HepG2 (cell line): ENCODE measurements around the gene ULBP2. TPM values are rescaled to one million over a fixed set of nuclear protein-coding genes. Genes with fewer than 3 reads are reported as not detected.

Experiments used
- ATAC-seq: fragments of 200-7000 bp; cut with Tn5 transposase; 3 replicates; pipeline ENCODE4 v1.9.1; 2020; ENCODE audit warnings: mild to moderate bottlenecking, moderate library complexity
- BruUV-seq: library from RNA; stranded (reverse); fragments of 400-500 nt; replicated peaks from 2 replicates; lab custom pipeline; 2021; lab: Mats Ljungman, UMichigan
- CTCF ChIA-PET: fragments of 300-600 bp; formaldehyde crosslinking; extraction: SDS; loops from one replicate; lab custom pipeline; 2021; ENCODE audit warnings: low total read pairs, inconsistent platforms, low intra/inter-chr PET ratio; lab: Yijun Ruan, JAX
- POLR2A ChIA-PET: fragments of 350-600 bp; sonication (Branson Sonifier 250); formaldehyde crosslinking; loops from one replicate; lab custom pipeline; 2020; ENCODE audit warnings: antibody characterized with exemption, inconsistent platforms; lab: Yijun Ruan, JAX
- DNase-seq: peaks from one replicate; pipeline ENCODE4 v3.0.0-alpha.2; 2015; ENCODE audit warnings: low spot score
- FAIRE-seq: peaks from 3 replicates; lab custom pipeline; 2011; peaks lifted over from hg19 to GRCh38; lab: Jason Lieb, UNC
- H2AFZ ChIP-seq: one replicate; pipeline ENCODE4 v1.6.1; 2011; ENCODE audit warnings: low read length, inconsistent platforms
- H3K27ac ChIP-seq: fragments of 300-600 bp; 3 replicates; pipeline ENCODE4 v1.8.0; 2011; ENCODE audit warnings: mixed run types, mild to moderate bottlenecking, mixed read lengths, low read length, inconsistent platforms; ENCODE audit not compliant: insufficient read depth; ENCODE audit errors: extremely low read length
- H3K27me3 ChIP-seq, 2 experiments: fragments of 200-600 bp in 1 of 2; 2 replicates in 1 of 2; 3 replicates in 1 of 2; pipeline versions ENCODE4 v1.6.0 to v1.8.0; 2011; ENCODE audit warnings: low read length in 2 of 2, mild to moderate bottlenecking in 2 of 2, moderate library complexity in 2 of 2, inconsistent platforms in 1 of 2; ENCODE audit not compliant: insufficient read depth in 2 of 2, control insufficient read depth in 1 of 2
- H3K36me3 ChIP-seq, 2 experiments: fragments of 200-600 bp in 1 of 2; replicated peaks in 1 of 2; 2 replicates in 1 of 2; 3 replicates in 1 of 2; pipeline versions ENCODE4 v1.5.1 to v1.8.0; 2011; ENCODE audit warnings: low read length in 2 of 2, inconsistent platforms in 1 of 2; ENCODE audit not compliant: insufficient read depth in 2 of 2, control insufficient read depth in 1 of 2
- H3K4me1 ChIP-seq: 2 replicates; pipeline ENCODE4 v1.5.1; 2012; ENCODE audit warnings: low read length, inconsistent platforms; ENCODE audit not compliant: insufficient read depth
- H3K4me2 ChIP-seq: 2 replicates; pipeline ENCODE4 v1.6.0; 2011; ENCODE audit warnings: low read depth, low read length, inconsistent platforms
- H3K4me3 ChIP-seq, 3 experiments: fragments of 200-600 bp in 1 of 3; sonication (generic), shearing (Covaris generic) in 1 of 3; replicated peaks in 1 of 3; 2 replicates each; pipeline ENCODE4 v1.5.1; 2011 to 2016; ENCODE audit warnings: low read length in 3 of 3, inconsistent platforms in 2 of 3, low read depth in 2 of 3, mild to moderate bottlenecking in 2 of 3, control low read depth in 1 of 3, mixed read lengths in 1 of 3; ENCODE audit not compliant: insufficient read depth in 1 of 3
- H3K79me2 ChIP-seq: one replicate; pipeline ENCODE4 v1.6.1; 2011; ENCODE audit warnings: low read length, inconsistent platforms; ENCODE audit not compliant: insufficient read depth
- H3K9ac ChIP-seq: 2 replicates; pipeline ENCODE4 v1.6.0; 2011; ENCODE audit warnings: mild to moderate bottlenecking, low read depth, low read length, inconsistent platforms; ENCODE audit not compliant: insufficient read depth
- H3K9me3 ChIP-seq: 2 replicates; pipeline ENCODE4 v1.5.1; 2012; ENCODE audit warnings: mild to moderate bottlenecking, low read length
- H4K20me1 ChIP-seq: 2 replicates; pipeline ENCODE4 v1.6.0; 2011; ENCODE audit warnings: inconsistent platforms, mild to moderate bottlenecking, low read length, moderate library complexity; ENCODE audit not compliant: insufficient read depth
- ADNP ChIP-seq: sonication (generic); formaldehyde crosslinking; IDR thresholded peaks from 2 replicates; pipeline ENCODE4 v1.4.0; 2020; ENCODE audit warnings: missing genetic modification reagents
- DMTF1 ChIP-seq: sonication (generic); formaldehyde crosslinking; IDR thresholded peaks from 2 replicates; pipeline ENCODE4 v1.4.0; 2020; ENCODE audit warnings: mild to moderate bottlenecking, missing genetic modification reagents
- EHMT2 ChIP-seq: fragments of 200-600 bp; sonication (generic); IDR thresholded peaks from 2 replicates; pipeline ENCODE4 v1.7.0; 2017; ENCODE audit warnings: antibody characterized with exemption, low read depth, low read length, borderline replicate concordance
- FLYWCH1 ChIP-seq: sonication (generic); formaldehyde crosslinking; IDR thresholded peaks from 2 replicates; pipeline ENCODE4 v1.8.1; 2023; ENCODE audit warnings: mild to moderate bottlenecking, missing genetic modification reagents
- GLI4 ChIP-seq: sonication (generic); formaldehyde crosslinking; IDR thresholded peaks from 2 replicates; pipeline ENCODE4 v1.5.1; 2020; ENCODE audit warnings: missing genetic modification reagents, mild to moderate bottlenecking, moderate library complexity, borderline replicate concordance
- GTF2F1 ChIP-seq: fragments of 150-350 bp; IDR thresholded peaks from 2 replicates; pipeline ENCODE4 v1.6.1; 2014; ENCODE audit warnings: low read length
- HHEX ChIP-seq: IDR thresholded peaks from 2 replicates; pipeline ENCODE4 v1.6.1; 2016; ENCODE audit warnings: control low read depth
- HIVEP1 ChIP-seq: sonication (generic); formaldehyde crosslinking; IDR thresholded peaks from 2 replicates; pipeline ENCODE4 v1.4.0; 2020; ENCODE audit warnings: mild to moderate bottlenecking, missing genetic modification reagents
- KDM6A ChIP-seq: IDR thresholded peaks from 2 replicates; pipeline ENCODE4 v1.6.1; 2016; ENCODE audit warnings: low read depth
- LBX2 ChIP-seq: sonication (generic); formaldehyde crosslinking; IDR thresholded peaks from 2 replicates; pipeline ENCODE4 v1.5.0; 2020; ENCODE audit warnings: missing genetic modification reagents, mild to moderate bottlenecking, borderline replicate concordance
- NFYB ChIP-seq: sonication (generic); formaldehyde crosslinking; IDR thresholded peaks from 2 replicates; pipeline ENCODE4 v1.4.0; 2020; ENCODE audit warnings: missing genetic modification reagents
- RFX1 ChIP-seq: fragments of 450-650 bp; IDR thresholded peaks from 2 replicates; pipeline ENCODE4 v1.6.1; 2017
- SNAPC4 ChIP-seq: sonication (generic); formaldehyde crosslinking; IDR thresholded peaks from 2 replicates; pipeline ENCODE4 v1.4.0; 2020; ENCODE audit warnings: mild to moderate bottlenecking, missing genetic modification reagents
- THAP9 ChIP-seq: sonication (generic); formaldehyde crosslinking; IDR thresholded peaks from 2 replicates; pipeline ENCODE4; 2020; ENCODE audit warnings: missing genetic modification reagents, mild to moderate bottlenecking, borderline replicate concordance
- ZNF703 ChIP-seq: sonication (generic); formaldehyde crosslinking; IDR thresholded peaks from 2 replicates; pipeline ENCODE4 v1.5.1; 2020; ENCODE audit warnings: missing genetic modification reagents, mild to moderate bottlenecking, moderate library complexity, borderline replicate concordance
- WGBS: methylation state at CpG from one replicate; pipeline ENCODE4 v1.1.6; 2017; ENCODE audit warnings: low lambda C conversion rate; 5-methylcytosine and 5-hydroxymethylcytosine counted together
- in situ Hi-C: cut with HindIII; loops from 2 replicates; pipeline ENCODE4 v1.10.0; 2017; ENCODE audit warnings: low pct_unique_long_range_greater_than_20kb; ENCODE audit not compliant: extremely low pct_ligation_motif_present
- intact Hi-C: fragments of 100-400 bp; cut with micrococcal nuclease; formaldehyde crosslinking; loops from one replicate; pipeline ENCODE4 v1.10.0; 2022; ENCODE audit not compliant: unreplicated experiment
- polyA plus RNA-seq, 8 experiments: library from polyadenylated mRNA; depleted of rRNA in 3 of 8; stranded (reverse) in 7 of 8; unstranded in 1 of 8; fragments of >200 nt; fragmentation: Illumina TruSeq in 4 of 8; extraction: Trizol in 4 of 8; gene quantifications; 2 replicates each; pipeline versions ENCODE4 v1.2.1 to v1.2.3, GENCODE V29; 2011 to 2016; ENCODE audit warnings: low read depth in 4 of 8, missing spikeins in 1 of 8, mixed read lengths in 1 of 8; ENCODE audit not compliant: insufficient read depth in 1 of 8
- total RNA-seq, 5 experiments: library from RNA; depleted of rRNA; stranded (reverse); fragments of >200 nt; fragmentation: Illumina TruSeq; extraction: Trizol; gene quantifications; 2 replicates each; pipeline ENCODE4 v1.2.3, GENCODE V29; 2016; ENCODE audit warnings: low read depth in 1 of 5

ULBP2 gene
- total and polyA plus RNA-seq, 2 of the 13 experiments (the other 11 are each of a cell fraction or from before 2014, with no cell fraction given): not detected

- CTCF ChIA-PET: no interaction called here
- WGBS: 7% methylated on average over 9 of the region's 9 CpGs
- FAIRE-seq: no peak
- TF ChIP-seq ZNF703 (CRISPR knock-in tag) (no peak), GTF2F1 (no peak), RFX1 (no peak), HHEX (CRISPR knock-in tag) (no peak), DMTF1 (CRISPR knock-in tag) (no peak), HIVEP1 (no peak), LBX2 (CRISPR knock-in tag) (no peak), SNAPC4 (no peak), KDM6A (CRISPR knock-in tag) (no peak), NFYB (CRISPR knock-in tag) (no peak), ADNP (CRISPR knock-in tag) (no peak), FLYWCH1 (no peak), THAP9 (no peak), GLI4 (CRISPR knock-in tag) (no peak), EHMT2 (no peak)
These were observed 9.3 kb downstream of the ULBP2 start for GRCh38 chr6:149951096-149951495.

More at GRCh38 chr6:149951096-149951495, 9.3 kb downstream of the ULBP2 start:
- H2AFZ ChIP-seq: no peak overlapping the region
- ATAC-seq (no peak), DNase-seq (no peak)
- H3K4me3 ChIP-seq: no peak overlapping the region
- no peaks in the 10 kb centered on the region for H3K9me3 ChIP-seq
- peaks cover 10% of the 10 kb centered on the region for H3K4me1 ChIP-seq
- H3K36me3 ChIP-seq: no peaks in the 10 kb centered on the region
- H4K20me1 ChIP-seq: no peaks in the 10 kb centered on the region; the same call in 1 of the 2 replicates
- BruUV-seq: no TSS peak
- intact Hi-C loops: no loop called here
- H3K9ac ChIP-seq: no peak overlapping the region
- no peaks in the 10 kb centered on the region for H3K79me2 ChIP-seq
- H3K27ac ChIP-seq: no peak overlapping the region
- peaks cover 5 to 64% of the 10 kb centered on the region in 2 experiments for H3K27me3 ChIP-seq
- in situ Hi-C loops: no loop called here
- POLR2A ChIA-PET: no interaction called here
- H3K4me2 ChIP-seq: no peak overlapping the region
